K562 (cell line): ENCODE results near the gene POLR3G. TPM values are rescaled to one million over a fixed set of nuclear protein-coding genes. Genes with fewer than 3 reads are reported as not detected.

ENCODE experiments used
- ATAC-seq: fragments of 200-7000 bp; cut with Tn5 transposase; 3 replicates; pipeline ENCODE4 v1.9.1; 2020; ENCODE audit warnings: moderate library complexity
- BruUV-seq: library from RNA; stranded (reverse); fragments of 400-500 nt; replicated peaks from 2 replicates; lab custom pipeline; 2021; lab: Mats Ljungman, UMichigan
- CTCF ChIA-PET: fragments of 300-600 bp; formaldehyde crosslinking; extraction: SDS; loops from one replicate; lab custom pipeline; 2021; ENCODE audit warnings: low intra/inter-chr PET ratio; lab: Yijun Ruan, JAX
- POLR2A ChIA-PET: fragments of 300-600, 350-650 bp; sonication (Branson Sonifier 250); formaldehyde crosslinking; extraction: SDS; loops from one replicate; lab custom pipeline; 2021; ENCODE audit warnings: antibody characterized with exemption, inconsistent platforms; lab: Yijun Ruan, JAX
- DNase-seq, 4 experiments: peaks; one replicate each; pipeline versions ENCODE4 v3.0.0 to v3.0.0-alpha.2; 2011 to 2018; ENCODE audit warnings: low spot score in 3 of 4, mixed read lengths in 3 of 4; ENCODE audit errors: extremely low read depth in 1 of 4
- FAIRE-seq: peaks from 2 replicates; lab custom pipeline; 2011; peaks lifted over from hg19 to GRCh38; lab: Jason Lieb, UNC
- H2AFZ ChIP-seq: 2 replicates; pipeline ENCODE4 v1.6.0; 2011; ENCODE audit warnings: low read depth, low read length, control low read depth, inconsistent platforms
- H3K27ac ChIP-seq: fragments of 200-600 bp; 3 replicates; pipeline ENCODE4 v1.8.0; 2011; ENCODE audit warnings: low read depth, mild to moderate bottlenecking, control low read depth, inconsistent platforms, low read length, moderate library complexity, mixed read lengths; ENCODE audit errors: extremely low read depth
- H3K27me3 ChIP-seq, 2 experiments: fragments of 300-600 bp in 1 of 2; 2 replicates in 1 of 2; 3 replicates in 1 of 2; pipeline versions ENCODE4 v1.6.0 to v1.8.0; 2011; ENCODE audit warnings: inconsistent platforms in 2 of 2, low read length in 2 of 2, mild to moderate bottlenecking in 1 of 2, mixed read lengths in 1 of 2, moderate library complexity in 1 of 2; ENCODE audit not compliant: control insufficient read depth in 2 of 2, insufficient read depth in 2 of 2
- H3K36me3 ChIP-seq: fragments of 300-600 bp; 3 replicates; pipeline ENCODE4 v1.8.0; 2011; ENCODE audit warnings: mild to moderate bottlenecking, low read length, inconsistent platforms; ENCODE audit not compliant: control insufficient read depth, insufficient read depth
- H3K4me1 ChIP-seq, 2 experiments: fragments of 200-600 bp in 1 of 2; replicated peaks in 1 of 2; 2 replicates in 1 of 2; 3 replicates in 1 of 2; pipeline versions ENCODE4 v1.5.1 to v1.8.0; 2011; ENCODE audit warnings: inconsistent platforms in 2 of 2, low read length in 2 of 2, mild to moderate bottlenecking in 1 of 2, mixed read lengths in 1 of 2, moderate library complexity in 1 of 2; ENCODE audit not compliant: control insufficient read depth in 2 of 2, insufficient read depth in 2 of 2
- H3K4me2 ChIP-seq: 2 replicates; pipeline ENCODE4 v1.6.1; 2011; ENCODE audit warnings: low read length, control low read depth, inconsistent platforms, mixed read lengths; ENCODE audit not compliant: insufficient read depth
- H3K4me3 ChIP-seq: fragments of 200-600 bp; sonication (generic), shearing (Covaris generic); 2 replicates; pipeline ENCODE4 v1.5.1; 2016; ENCODE audit warnings: control low read depth, inconsistent platforms
- H3K79me2 ChIP-seq: fragments of 200-600 bp; 3 replicates; pipeline ENCODE4 v1.8.0; 2011; ENCODE audit warnings: low read length, inconsistent platforms; ENCODE audit not compliant: control insufficient read depth, insufficient read depth
- H3K9ac ChIP-seq, 2 experiments: 2 replicates each; pipeline versions ENCODE4 v1.6.0 to v1.6.1; 2011; ENCODE audit warnings: low read depth in 2 of 2, low read length in 2 of 2, control low read depth in 1 of 2, inconsistent platforms in 1 of 2, mild to moderate bottlenecking in 1 of 2, mixed read lengths in 1 of 2; ENCODE audit not compliant: insufficient read depth in 1 of 2
- H3K9me1 ChIP-seq: one replicate; pipeline ENCODE4 v1.6.0; 2011; ENCODE audit warnings: inconsistent platforms, mild to moderate bottlenecking, low read length, moderate library complexity; ENCODE audit not compliant: control insufficient read depth, insufficient read depth
- H3K9me3 ChIP-seq: replicated peaks from 2 replicates; pipeline ENCODE4 v1.5.1; 2011; ENCODE audit warnings: low read depth, low read length, inconsistent platforms; ENCODE audit not compliant: control insufficient read depth, insufficient read depth
- H4K20me1 ChIP-seq: replicated peaks from 2 replicates; pipeline ENCODE4 v1.6.1; 2011; ENCODE audit warnings: low read length, inconsistent platforms, mixed read lengths; ENCODE audit not compliant: control insufficient read depth, insufficient read depth
- CREM ChIP-seq: IDR thresholded peaks from 2 replicates; pipeline ENCODE4 v1.6.1; 2014; ENCODE audit warnings: antibody characterized with exemption, low read depth
- ELK1 ChIP-seq: sonication (generic); formaldehyde crosslinking; IDR thresholded peaks from 2 replicates; pipeline ENCODE4 v1.8.1; 2022; ENCODE audit warnings: missing genetic modification reagents
- ERF ChIP-seq: fragments of 450-650 bp; formaldehyde crosslinking; IDR thresholded peaks from 2 replicates; pipeline ENCODE4 v1.4.0; 2020; ENCODE audit warnings: mild to moderate bottlenecking, mixed read lengths
- FOXK1 ChIP-seq: sonication (generic); formaldehyde crosslinking; IDR thresholded peaks from 2 replicates; pipeline ENCODE4 v1.8.0; 2022; ENCODE audit warnings: missing genetic modification reagents, mild to moderate bottlenecking, borderline replicate concordance
- HMG20B ChIP-seq: fragments of 250-450 bp; sonication (Bioruptor Pico); IDR thresholded peaks from 2 replicates; pipeline ENCODE4 v1.5.0; 2021; ENCODE audit warnings: mild to moderate bottlenecking
- HMGN3 ChIP-seq: IDR thresholded peaks from 2 replicates; pipeline ENCODE4 v1.6.1; 2011; ENCODE audit warnings: borderline replicate concordance, low read depth, mild to moderate bottlenecking, mixed read lengths, low read length; ENCODE audit not compliant: insufficient read length; ENCODE audit errors: extremely low read depth
- POLR3A ChIP-seq: IDR thresholded peaks from 2 replicates; pipeline ENCODE4 v1.6.1; 2011; ENCODE audit warnings: borderline replicate concordance, mild to moderate bottlenecking, moderate library complexity; ENCODE audit not compliant: insufficient read length, insufficient read depth; ENCODE audit errors: extremely low read depth
- POU5F1 ChIP-seq: fragments of 150-350 bp; IDR thresholded peaks from 2 replicates; pipeline ENCODE4 v1.6.1; 2014; ENCODE audit warnings: borderline replicate concordance, low read length, low read depth, mild to moderate bottlenecking; ENCODE audit not compliant: partially characterized antibody
- SIN3A ChIP-seq, 2 experiments: fragments of 150-350 bp in 1 of 2; IDR thresholded peaks; 2 replicates each; pipeline ENCODE4 v1.6.1; 2011 to 2016; ENCODE audit warnings: borderline replicate concordance in 2 of 2, low read depth in 2 of 2, low read length in 2 of 2, mild to moderate bottlenecking in 2 of 2, moderate library complexity in 2 of 2; ENCODE audit not compliant: control insufficient read depth in 1 of 2
- SMARCE1 ChIP-seq: fragments of 450-650 bp; IDR thresholded peaks from 2 replicates; pipeline ENCODE4 v1.7.1; 2016; ENCODE audit warnings: mild to moderate bottlenecking
- SP1 ChIP-seq: sonication (generic); formaldehyde crosslinking; IDR thresholded peaks from 2 replicates; pipeline ENCODE4 v1.8.1; 2022; ENCODE audit warnings: mild to moderate bottlenecking, missing genetic modification reagents
- TOE1 ChIP-seq, 2 experiments: fragments of 450-650 bp in 1 of 2; sonication (generic) in 1 of 2; formaldehyde crosslinking in 1 of 2; IDR thresholded peaks; 2 replicates each; pipeline versions ENCODE4 v1.7.1 to v1.8.0; 2016 to 2022; ENCODE audit warnings: borderline replicate concordance in 2 of 2, mild to moderate bottlenecking in 2 of 2, antibody characterized with exemption in 1 of 2, inconsistent platforms in 1 of 2, low read depth in 1 of 2, missing genetic modification reagents in 1 of 2, moderate library complexity in 1 of 2
- ZNF146 ChIP-seq: IDR thresholded peaks from one replicate; pipeline ENCODE4 v1.6.1; 2018; ENCODE audit warnings: missing compliant biosample characterization; ENCODE audit not compliant: unreplicated experiment
- ZNF217 ChIP-seq: sonication (generic); formaldehyde crosslinking; IDR thresholded peaks from 2 replicates; pipeline ENCODE4 v1.8.0; 2022; ENCODE audit warnings: mild to moderate bottlenecking, missing genetic modification reagents
- ZNF589 ChIP-seq: fragments of 200-800 bp; sonication (Bioruptor generic); IDR thresholded peaks from 2 replicates; pipeline ENCODE4 v1.6.1; 2016; ENCODE audit warnings: low read depth, missing genetic modification characterization, missing compliant biosample characterization
- ZNF830 ChIP-seq: fragments of 250-450 bp; sonication (Bioruptor Pico); IDR thresholded peaks from 2 replicates; pipeline ENCODE4 v1.5.0; 2021; ENCODE audit warnings: mild to moderate bottlenecking
- WGBS: fragments of 100-300 bp; shearing (Covaris generic); methylation state at CpG from one replicate; pipeline ENCODE4 v1.1.6; 2016; ENCODE audit warnings: low coverage, mixed read lengths; ENCODE audit not compliant: insufficient coverage; ENCODE audit errors: missing lambda C conversion rate; 5-methylcytosine and 5-hydroxymethylcytosine counted together
- in situ Hi-C: fragments of 300-500 bp; cut with MboI; formaldehyde crosslinking; loops from 4 replicates; pipeline ENCODE4 v1.15.0; 2018; ENCODE audit warnings: inconsistent platforms, mixed read lengths
- intact Hi-C: fragments of 100-400 bp; cut with micrococcal nuclease; formaldehyde crosslinking; loops from 2 replicates; pipeline ENCODE4 v1.14.2; 2022
- polyA plus RNA-seq, 8 experiments: library from polyadenylated mRNA; depleted of rRNA in 4 of 8; stranded (reverse) in 5 of 8; unstranded in 3 of 8; fragments of >200 nt; fragmentation: Nextera tagmentation in 2 of 8; fragmentation: Illumina TruSeq in 1 of 8; extraction: Ambion mirVana in 2 of 8; extraction: Trizol in 1 of 8; gene quantifications; 2 replicates each; pipeline versions ENCODE4 v1.2.1 to v1.2.3, GENCODE V29; 2011 to 2014; ENCODE audit warnings: inconsistent platforms in 1 of 8, missing spikeins in 1 of 8
- total RNA-seq, 7 experiments: library from RNA; depleted of rRNA in 6 of 7; stranded (reverse); fragments of >200 nt in 6 of 7; fragmentation: Illumina TruSeq in 2 of 7; extraction: Trizol in 2 of 7; gene quantifications; 2 replicates each; pipeline versions ENCODE4 v1.2.1 to v1.2.3, GENCODE V29; 2011 to 2021; ENCODE audit warnings: low replicate concordance in 1 of 7
- TF ChIP-seq, protein P1 (sequence below): conservative IDR thresholded peaks from 2 replicates; pipeline ENCODE4 v1.6.1; 2011; ENCODE audit warnings: low read depth, mild to moderate bottlenecking, low read length; ENCODE audit not compliant: control insufficient read depth
- TF ChIP-seq, protein P2 (sequence below): sonication (generic); formaldehyde crosslinking; IDR thresholded peaks from 2 replicates; pipeline ENCODE4 v1.8.1; 2023; ENCODE audit warnings: mild to moderate bottlenecking, missing genetic modification reagents, moderate library complexity

The POLR3G gene
- total and polyA plus RNA-seq, 9 of the 15 experiments (the other 6 are each of a cell fraction or from before 2014, with no cell fraction given) = 39.0 to 111 (median 59.0) TPM

GRCh38 chr5:90475436-90475980 is 844 bp downstream of the POLR3G start:
- H3K9me1 ChIP-seq = no peaks in the 10 kb centered on the region
- peak overlapping the region; percentile 65 for H3K4me3 ChIP-seq
- 4% methylated on average over 15 of the region's 17 CpGs for WGBS
- peak overlapping the region; percentile 56 to 86; a peak in 3 of 4 replicates for H3K9ac ChIP-seq
- ChIA-PET CTCF (interaction anchor here (0.6 kb wide), 1 partner anchor 52 kb away, joined by 3 read pairs; no protein-coding TSS in a partner anchor), POLR2A (interaction anchor here (0.6 to 1.7 kb wide), 5 partner anchors 11 to 51 kb away, joined by 3 to 7 read pairs (median 3); no protein-coding TSS in a partner anchor)
- no peaks in the 10 kb centered on the region for H3K9me3 ChIP-seq
- peaks cover 36% of the 10 kb centered on the region for H3K36me3 ChIP-seq
- H3K27ac ChIP-seq = peak overlapping the region; percentile 92; the same call in 2 of the 3 replicates
- ATAC-seq (no peak), FAIRE-seq (peak; percentile 56), DNase-seq (peak in 2 of 4 experiments; percentile 48 to 63)
- in situ Hi-C loops (no loop called here), intact Hi-C loops (loop anchor here (2.0 to 10.0 kb wide), 2 partner anchors 65 to 129 kb away; no protein-coding TSS in a partner anchor)
- no peaks in the 10 kb centered on the region for H3K27me3 ChIP-seq
- H4K20me1 ChIP-seq = no peaks in the 10 kb centered on the region
- H3K79me2 ChIP-seq = peaks cover 85% of the 10 kb centered on the region
- H3K4me2 ChIP-seq = peak overlapping the region; percentile 96
- peak overlapping the region; percentile 62 for H2AFZ ChIP-seq
- BruUV-seq = no TSS peak
- peaks cover 16 to 28% of the 10 kb centered on the region in 2 experiments; a peak in 4 of 5 replicates for H3K4me1 ChIP-seq
- TF ChIP-seq POLR3A (no peak), POU5F1 (no peak), FOXK1 (no peak), TOE1 (IDR thresholded peaks at IDR 0.05; ENCODE audit: borderline replicate concordance) (no peak), TOE1 (CRISPR knock-in tag; IDR thresholded peaks at IDR 0.05; ENCODE audit: borderline replicate concordance, low read depth) (no peak), ZNF217 (CRISPR knock-in tag) (no peak), HMGN3 (no peak), ERF (CRISPR knock-in tag) (no peak), ELK1 (no peak), SIN3A (IDR thresholded peaks at IDR 0.05; ENCODE audit: borderline replicate concordance in 2 of 2, control insufficient read depth in 1 of 2, low read depth in 2 of 2, low read length in 2 of 2) (no peak), CREM (no peak), SMARCE1 (peak; percentile 43; the same call in 1 of the 2 replicates), SP1 (CRISPR knock-in tag) (no peak), ZNF146 (no peak), ZNF589 (CRISPR knock-in tag) (no peak), ZNF830 (CRISPR knock-in tag) (no peak), HMG20B (no peak)
- TF ChIP-seq, protein P1, sequence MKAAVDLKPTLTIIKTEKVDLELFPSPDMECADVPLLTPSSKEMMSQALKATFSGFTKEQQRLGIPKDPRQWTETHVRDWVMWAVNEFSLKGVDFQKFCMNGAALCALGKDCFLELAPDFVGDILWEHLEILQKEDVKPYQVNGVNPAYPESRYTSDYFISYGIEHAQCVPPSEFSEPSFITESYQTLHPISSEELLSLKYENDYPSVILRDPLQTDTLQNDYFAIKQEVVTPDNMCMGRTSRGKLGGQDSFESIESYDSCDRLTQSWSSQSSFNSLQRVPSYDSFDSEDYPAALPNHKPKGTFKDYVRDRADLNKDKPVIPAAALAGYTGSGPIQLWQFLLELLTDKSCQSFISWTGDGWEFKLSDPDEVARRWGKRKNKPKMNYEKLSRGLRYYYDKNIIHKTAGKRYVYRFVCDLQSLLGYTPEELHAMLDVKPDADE = no peak
- TF ChIP-seq, protein P2, sequence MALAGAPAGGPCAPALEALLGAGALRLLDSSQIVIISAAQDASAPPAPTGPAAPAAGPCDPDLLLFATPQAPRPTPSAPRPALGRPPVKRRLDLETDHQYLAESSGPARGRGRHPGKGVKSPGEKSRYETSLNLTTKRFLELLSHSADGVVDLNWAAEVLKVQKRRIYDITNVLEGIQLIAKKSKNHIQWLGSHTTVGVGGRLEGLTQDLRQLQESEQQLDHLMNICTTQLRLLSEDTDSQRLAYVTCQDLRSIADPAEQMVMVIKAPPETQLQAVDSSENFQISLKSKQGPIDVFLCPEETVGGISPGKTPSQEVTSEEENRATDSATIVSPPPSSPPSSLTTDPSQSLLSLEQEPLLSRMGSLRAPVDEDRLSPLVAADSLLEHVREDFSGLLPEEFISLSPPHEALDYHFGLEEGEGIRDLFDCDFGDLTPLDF = no peak
